Duodenal mucosa (tissue), 2 donors: ENCODE data around the gene MFF.
"Not testable (repeated sequence)": the region's sequence is repeated elsewhere in the genome, so short reads cannot be mapped to it uniquely, and the experiment has no call there.

Experiments
- H3K27ac ChIP-seq: one replicate; pipeline ENCODE4 v1.7.0; 2013; ENCODE audit warnings: low read depth, low read length
- H3K27me3 ChIP-seq, 2 donors: one replicate each; pipeline ENCODE4 v1.7.0; 2013; ENCODE audit warnings: low read length in 2 of 2, control low read depth in 1 of 2; ENCODE audit not compliant: insufficient read depth in 2 of 2, control insufficient read depth in 1 of 2
- H3K36me3 ChIP-seq, 2 donors: one replicate each; pipeline ENCODE4 v1.7.0; 2013; ENCODE audit warnings: low read length in 2 of 2, control low read depth in 1 of 2; ENCODE audit not compliant: insufficient read depth in 2 of 2, control insufficient read depth in 1 of 2
- H3K4me1 ChIP-seq, 2 donors: one replicate each; pipeline ENCODE4 v1.7.0; 2013; ENCODE audit warnings: low read length in 2 of 2, control low read depth in 1 of 2; ENCODE audit not compliant: insufficient read depth in 2 of 2, control insufficient read depth in 1 of 2
- H3K4me3 ChIP-seq, 2 donors: one replicate each; pipeline ENCODE4 v1.7.0; 2013; ENCODE audit warnings: low read length in 2 of 2, low read depth in 1 of 2
- H3K9ac ChIP-seq, 2 donors: one replicate each; pipeline ENCODE4 v1.7.0; 2013; ENCODE audit warnings: low read length in 2 of 2, low read depth in 1 of 2
- H3K9me3 ChIP-seq, 2 donors: one replicate each; pipeline ENCODE4 v1.7.0; 2013; ENCODE audit warnings: low read length in 2 of 2, control low read depth in 1 of 2; ENCODE audit not compliant: control insufficient read depth in 1 of 2

MFF gene

DNA sequence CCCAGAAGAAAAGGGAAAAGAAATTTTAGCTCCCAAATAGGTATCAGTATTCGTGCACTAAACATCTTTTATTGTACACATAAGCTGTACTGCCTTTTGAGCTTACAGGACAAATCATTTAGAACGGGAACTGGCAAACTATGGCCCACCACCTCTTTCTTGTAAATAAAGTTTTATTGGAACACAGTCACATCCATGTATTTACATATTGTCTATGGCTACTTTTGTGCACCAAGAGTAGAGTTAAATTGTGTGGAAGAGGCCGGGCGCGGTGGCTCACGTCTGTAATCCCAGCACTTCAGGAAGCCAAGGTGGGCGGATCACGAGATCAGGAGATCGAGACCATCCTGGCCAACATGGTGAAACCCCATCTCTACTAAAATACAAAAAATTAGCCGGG, 48.3 kb downstream of the MFF start:
- no peak overlapping the region for H3K4me3 ChIP-seq
- H3K27me3 ChIP-seq = no peaks in the 10 kb centered on the region
- H3K4me1 ChIP-seq = peaks cover 0 to 6% of the 10 kb centered on the region in 2 donors
- H3K36me3 ChIP-seq = peaks cover 0 to 6% of the 10 kb centered on the region in 2 donors
- no peak overlapping the region for H3K27ac ChIP-seq
- no peak overlapping the region for H3K9ac ChIP-seq
- H3K9me3 ChIP-seq = no peaks in the 10 kb centered on the region

DNA sequence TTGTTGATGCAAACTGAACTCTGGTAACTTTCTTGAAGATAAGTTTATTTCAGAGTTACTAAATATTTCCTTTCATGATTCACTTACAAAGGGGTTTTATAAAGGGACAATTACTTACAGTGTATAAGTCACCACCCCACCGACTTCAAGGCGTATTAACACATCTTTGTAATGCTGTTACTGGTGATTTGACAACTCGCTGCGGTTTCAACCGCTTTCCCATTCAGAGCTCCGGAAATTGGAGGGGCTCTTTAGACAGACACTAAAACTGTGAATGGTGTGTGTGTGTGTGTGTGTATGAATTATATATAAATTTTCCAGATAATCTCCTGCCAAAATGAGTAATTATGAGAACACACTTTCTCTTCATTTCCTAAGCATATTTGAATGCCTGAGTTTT, 49.1 kb downstream of the MFF start:
- no peak overlapping the region for H3K4me3 ChIP-seq
- H3K27me3 ChIP-seq = no peaks in the 10 kb centered on the region
- no peak overlapping the region for H3K9ac ChIP-seq
- no peaks in the 10 kb centered on the region for H3K9me3 ChIP-seq
- peaks cover 0 to 6% of the 10 kb centered on the region in 2 donors for H3K4me1 ChIP-seq
- peaks cover 0 to 6% of the 10 kb centered on the region in 2 donors for H3K36me3 ChIP-seq
- H3K27ac ChIP-seq = no peak overlapping the region

DNA sequence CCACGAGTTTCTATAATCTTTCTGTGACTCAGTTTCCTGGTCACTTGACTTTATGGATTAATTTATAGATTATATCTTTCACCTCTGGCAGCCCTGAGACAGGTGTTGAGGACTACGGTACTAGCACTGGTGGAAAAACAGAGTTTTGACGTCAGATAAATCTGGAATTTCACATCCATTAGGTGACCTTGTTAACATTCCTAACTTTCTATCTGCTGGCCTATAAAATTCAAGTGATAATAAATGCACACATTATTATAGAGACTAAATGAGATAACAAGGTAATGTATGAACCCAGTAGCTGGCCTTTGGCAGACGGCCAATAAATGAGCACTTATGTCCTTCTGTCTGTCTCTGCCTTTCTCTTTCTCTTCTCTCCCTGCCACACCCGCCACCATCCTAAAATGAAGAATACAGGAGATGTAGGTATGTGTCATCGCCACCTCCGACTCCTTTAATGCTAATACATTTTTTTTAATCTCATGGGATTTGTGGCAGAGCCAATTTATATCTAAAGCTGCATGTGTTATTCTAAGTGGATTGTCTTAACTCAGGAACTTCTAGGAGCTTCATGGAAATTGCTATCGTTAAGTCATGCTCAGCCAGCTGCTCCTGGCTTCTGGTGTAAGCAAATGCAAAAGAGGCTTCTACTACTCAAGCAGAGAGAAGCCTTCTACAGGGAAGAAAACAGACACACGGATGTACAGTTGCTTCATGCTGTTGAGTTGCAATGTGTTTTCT, 51.8 kb downstream of the MFF start:
- Histone ChIP-seq H3K27ac (peak overlapping the region; percentile 24), H3K36me3 (no peaks in the 10 kb centered on the region)

DNA sequence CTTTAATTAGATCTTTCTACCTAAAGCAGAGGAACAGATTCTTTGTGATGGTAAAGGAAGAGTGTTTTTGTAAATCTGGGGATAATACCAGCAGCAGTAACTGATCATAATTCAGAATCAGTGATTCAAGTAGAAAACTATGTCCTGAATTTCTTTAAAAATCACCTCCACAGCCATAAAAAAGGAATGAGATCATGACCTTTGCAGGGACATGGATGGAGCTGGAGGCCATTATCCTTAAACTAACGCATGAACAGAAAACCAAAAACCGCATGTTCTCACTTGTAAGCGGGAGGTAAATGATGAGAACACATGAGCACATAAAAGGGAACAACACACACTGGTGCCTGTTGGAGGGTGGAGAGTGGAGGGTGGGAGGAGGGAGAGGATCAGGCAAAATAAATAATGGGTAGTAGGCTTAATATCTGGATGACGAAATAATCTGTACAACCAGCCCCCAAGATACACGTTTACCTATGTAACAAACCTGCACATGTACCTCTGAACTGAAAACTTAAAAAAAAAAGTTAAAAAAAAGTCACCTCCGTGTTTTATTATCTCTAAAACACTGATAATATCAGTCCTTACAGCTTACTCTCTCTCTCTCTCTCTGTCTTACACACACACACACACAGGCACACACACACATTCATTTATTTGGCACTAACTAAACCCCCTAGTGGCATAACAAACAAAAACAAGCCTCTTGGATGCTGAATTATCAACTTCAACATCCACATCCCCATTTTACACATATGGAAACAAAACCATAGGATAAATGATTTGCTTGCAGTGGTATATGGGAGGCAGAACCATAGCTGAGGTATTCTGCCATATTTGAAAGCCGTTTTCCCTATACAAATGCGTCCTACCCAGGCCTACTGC, 52.7 kb downstream of the MFF start:
- no peaks in the 10 kb centered on the region for H3K36me3 ChIP-seq
- no peaks in the 10 kb centered on the region for H3K9me3 ChIP-seq
- peak overlapping the region; percentile 65 for H3K27ac ChIP-seq
- no peaks in the 10 kb centered on the region for H3K27me3 ChIP-seq
- H3K9ac ChIP-seq = peak overlapping the region; percentile 28 to 71
- peak overlapping the region; percentile 67 to 80 for H3K4me3 ChIP-seq
- H3K4me1 ChIP-seq = peaks cover 5 to 16% of the 10 kb centered on the region in 2 donors

More for the DNA sequence above, 51.8 kb downstream of the MFF start:
- Histone ChIP-seq H3K27me3 (no peaks in the 10 kb centered on the region), H3K4me1 (peaks cover 5 to 16% of the 10 kb centered on the region in 2 donors), H3K4me3 (peak overlapping the region; percentile 67 to 80), H3K9me3 (no peaks in the 10 kb centered on the region), H3K9ac (peak overlapping the region in 1 of 2 donors; percentile 71)

DNA sequence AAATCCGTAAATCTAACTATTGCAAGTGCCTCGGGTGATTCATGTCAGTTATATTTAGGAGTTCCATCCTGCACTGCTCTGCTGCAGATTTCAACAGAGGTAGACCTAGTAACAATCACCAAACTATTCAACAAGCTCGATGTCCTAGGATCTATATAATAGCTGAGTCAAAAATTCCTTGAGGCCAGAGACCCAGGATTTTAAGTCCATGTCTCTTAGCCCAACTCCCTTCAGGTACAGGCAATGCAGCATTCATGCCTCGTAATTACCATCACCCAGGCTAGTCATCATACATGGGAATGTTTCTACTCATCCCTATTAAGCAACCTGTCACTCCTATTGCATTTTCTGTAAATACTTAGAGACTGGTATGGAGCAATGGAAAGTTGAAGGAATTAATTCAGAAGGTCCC, 53.3 kb downstream of the MFF start:
- H3K4me1 ChIP-seq = peaks cover 6 to 14% of the 10 kb centered on the region in 2 donors
- H3K9ac ChIP-seq = peak overlapping the region; percentile 28 to 71
- no peaks in the 10 kb centered on the region for H3K9me3 ChIP-seq
- no peaks in the 10 kb centered on the region for H3K27me3 ChIP-seq
- no peaks in the 10 kb centered on the region for H3K36me3 ChIP-seq
- peak overlapping the region; percentile 65 for H3K27ac ChIP-seq
- peak overlapping the region; percentile 67 to 80 for H3K4me3 ChIP-seq

DNA sequence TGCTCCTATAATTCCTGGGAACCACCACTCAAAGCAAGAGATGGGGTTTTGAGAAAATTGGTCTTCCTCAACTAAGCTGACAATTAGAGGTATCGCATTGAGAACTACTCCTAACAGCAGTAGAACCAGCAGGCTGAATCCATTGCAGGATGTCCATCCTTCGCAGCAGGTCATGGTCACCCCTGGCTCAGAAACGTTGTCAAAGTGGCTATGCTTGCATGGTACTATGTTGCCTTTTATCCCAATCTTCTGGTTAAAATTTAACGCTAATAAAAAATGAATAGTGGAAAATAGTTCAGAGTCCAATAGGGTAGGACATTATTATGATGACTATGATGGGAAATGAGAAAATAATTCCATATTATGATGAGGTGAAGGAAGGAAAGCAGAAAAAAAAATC, 54.0 kb downstream of the MFF start, which contains the start of gene TM4SF20:
TM4SF20 (minus strand) TSS at position 212 of the 400 bp plus-strand sequence; CDS start at position 174, 38 bp downstream.
- no peaks in the 10 kb centered on the region for H3K27me3 ChIP-seq

DNA sequence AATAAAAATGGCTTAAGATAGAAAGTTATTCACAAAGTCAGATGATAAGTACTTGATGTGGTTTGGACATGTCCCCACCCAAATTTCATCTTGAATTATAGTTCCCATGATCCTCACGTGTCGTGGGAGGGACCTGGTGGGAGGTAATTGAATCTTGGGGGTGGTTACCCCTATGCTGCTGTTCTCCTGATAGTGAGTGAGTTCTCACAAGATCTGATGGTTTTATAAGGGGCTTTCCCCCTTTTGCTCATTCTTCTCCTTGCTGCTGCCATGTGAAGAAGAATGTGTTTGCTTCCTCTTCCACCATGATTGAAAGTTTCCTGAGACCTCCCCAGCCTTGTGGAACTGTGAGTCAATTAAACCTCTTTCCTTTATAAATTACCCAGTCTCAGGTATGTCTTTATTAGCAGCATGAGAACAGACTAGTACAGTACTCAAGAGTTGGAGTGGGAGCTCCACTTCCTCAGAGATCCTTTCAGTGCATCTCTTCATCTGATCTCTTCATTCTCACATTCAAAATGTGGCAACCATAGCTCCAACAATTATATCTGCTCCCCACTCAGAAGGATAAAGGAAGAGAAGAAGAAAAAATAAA, 57.3 kb downstream of the MFF start:
- not testable (repeated sequence) for H3K9me3 ChIP-seq, H3K27ac ChIP-seq, H3K4me3 ChIP-seq, H3K36me3 ChIP-seq, H3K27me3 ChIP-seq, H3K9ac ChIP-seq
- peaks cover 21 to 23% of the 10 kb centered on the region in 2 donors for H3K4me1 ChIP-seq

More for the DNA sequence above, 54.0 kb downstream of the MFF start, which contains the start of gene TM4SF20:
- Histone ChIP-seq H3K4me1 (peaks cover 13 to 19% of the 10 kb centered on the region in 2 donors), H3K9me3 (no peaks in the 10 kb centered on the region), H3K9ac (peak within 1 kb of the TSS; percentile 28 to 71), H3K27ac (peak within 1 kb of the TSS; percentile 65), H3K36me3 (no peaks in the 10 kb centered on the region), H3K4me3 (peak within 1 kb of the TSS; percentile 67 to 80)

DNA sequence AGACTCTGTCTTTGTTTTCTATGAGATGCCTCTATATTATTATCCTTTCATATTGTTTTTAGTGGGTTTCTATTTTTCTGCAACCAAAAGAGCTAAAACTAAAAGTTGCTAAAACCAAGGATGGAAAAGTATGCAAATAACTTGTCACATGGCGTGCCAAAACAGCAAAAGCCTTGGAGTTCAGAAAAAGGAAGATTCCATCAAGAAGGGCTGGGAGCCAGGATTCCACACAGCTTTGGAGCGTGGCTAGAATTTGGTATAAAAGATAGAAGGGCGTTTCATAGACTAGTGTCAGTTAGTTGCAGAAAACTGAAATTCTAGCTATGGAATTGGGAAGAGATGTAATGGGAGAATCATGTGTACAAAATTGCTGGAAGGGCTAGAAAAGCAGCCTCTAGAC, 58.6 kb downstream of the MFF start:
- no peak overlapping the region for H3K9ac ChIP-seq
- no peaks in the 10 kb centered on the region for H3K27me3 ChIP-seq
- H3K4me3 ChIP-seq = no peak overlapping the region
- no peaks in the 10 kb centered on the region for H3K9me3 ChIP-seq
- H3K27ac ChIP-seq = no peak overlapping the region
- H3K36me3 ChIP-seq = no peaks in the 10 kb centered on the region
- peaks cover 21 to 22% of the 10 kb centered on the region in 2 donors for H3K4me1 ChIP-seq

DNA sequence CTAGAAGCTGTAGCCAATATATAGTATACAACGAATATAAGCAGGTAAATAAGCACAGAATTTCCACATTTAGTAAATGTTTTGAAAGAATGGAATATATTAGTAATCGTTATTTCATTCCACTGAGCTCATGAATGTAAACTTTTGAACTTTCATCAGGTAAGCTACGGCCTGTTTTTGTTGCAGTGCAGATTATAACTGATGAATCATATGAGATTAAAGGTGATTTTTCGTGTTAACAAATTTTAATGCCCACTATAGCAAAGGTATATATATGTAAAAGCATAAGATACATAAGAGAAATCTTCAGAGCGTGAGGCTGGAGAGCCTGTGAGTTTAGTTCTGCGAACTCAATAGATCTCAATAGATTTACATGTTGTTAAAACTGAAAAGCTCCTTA, 61.6 kb downstream of the MFF start:
- Histone ChIP-seq H3K4me1 (peaks cover 11 to 16% of the 10 kb centered on the region in 2 donors), H3K27me3 (no peaks in the 10 kb centered on the region), H3K36me3 (no peaks in the 10 kb centered on the region), H3K27ac (no peak overlapping the region), H3K9me3 (no peaks in the 10 kb centered on the region), H3K9ac (no peak overlapping the region), H3K4me3 (no peak overlapping the region)
